H1 (cell line): Measurements from ENCODE around the gene RTN4RL2.

ENCODE experiments used
- CTCF ChIP-seq, 3 experiments: IDR thresholded peaks; 1 replicate in 2 of 3; 2 replicates in 1 of 3; pipeline versions ENCODE4 v1.5.1 to v1.6.1; 2011; ENCODE audit warnings: low read length in 3 of 3, mild to moderate bottlenecking in 3 of 3, inconsistent platforms in 2 of 3, low read depth in 1 of 3, moderate library complexity in 1 of 3; ENCODE audit not compliant: insufficient read depth in 1 of 3; ENCODE audit errors: control extremely low read depth in 1 of 3
- E2F6 ChIP-seq: IDR thresholded peaks from 2 replicates; pipeline ENCODE4 v1.6.1; 2012; ENCODE audit warnings: inconsistent platforms
- EZH2 ChIP-seq: fragments of 200-600 bp; sonication (generic); IDR thresholded peaks from 2 replicates; pipeline ENCODE4 v1.7.1; 2012; ENCODE audit warnings: low read depth, mild to moderate bottlenecking, moderate library complexity, low read length, inconsistent platforms; ENCODE audit not compliant: severe bottlenecking
- KDM5A ChIP-seq: fragments of 200-600 bp; IDR thresholded peaks from 2 replicates; pipeline ENCODE4 v1.7.1; 2012; ENCODE audit warnings: mild to moderate bottlenecking, low read length, inconsistent platforms, mixed read lengths
- SIN3A ChIP-seq, 2 experiments: IDR thresholded peaks in 1 of 2; conservative IDR thresholded peaks in 1 of 2; 2 replicates each; pipeline ENCODE4 v1.6.1; 2011 to 2012; ENCODE audit warnings: low read length in 2 of 2, improper control_type of control experiment in 1 of 2, low read depth in 1 of 2, mild to moderate bottlenecking in 1 of 2

- TF ChIP-seq CTCF (IDR thresholded peaks at IDR 0.05; ENCODE audit: control extremely low read depth in 1 of 3, insufficient read depth in 1 of 3, low read depth in 1 of 3, low read length in 3 of 3) (no peak), KDM5A (no peak), SIN3A (conservative IDR thresholded peaks at IDR 0.05 in 1 of 2, IDR thresholded peaks at IDR 0.05 in 1 of 2; ENCODE audit: low read depth in 1 of 2, low read length in 2 of 2) (no peak), E2F6 (no peak), EZH2 (no peak)
Observed at GRCh38 chr11:57461841-57462489, 1.6 kb downstream of the RTN4RL2 start.
